Lung (tissue), 16 donors: Measurements from ENCODE around the gene ATP2A2. TPM values are rescaled to one million over a fixed set of nuclear protein-coding genes. Genes with fewer than 3 reads are reported as not detected.

Experiments
- ATAC-seq: fragments of 200-7000 bp; cut with Tn5 transposase; one replicate; pipeline ENCODE4 v1.9.1; 2020; ENCODE audit warnings: moderate number of reproducible peaks; ENCODE audit not compliant: insufficient read depth, low FRiP score
- DNase-seq, 3 donors: peaks; one replicate each; pipeline ENCODE4 v3.0.0-alpha.2; 2013 to 2017
- H3K27ac ChIP-seq, 2 donors: one replicate each; pipeline ENCODE4 v1.5.1; 2013; ENCODE audit warnings: mild to moderate bottlenecking in 2 of 2, moderate library complexity in 2 of 2, control low read depth in 1 of 2, inconsistent platforms in 1 of 2, low read depth in 1 of 2, low read length in 1 of 2
- H3K27me3 ChIP-seq, 3 donors: one replicate each; pipeline ENCODE4 v1.5.1; 2013; ENCODE audit warnings: low read length in 2 of 3; ENCODE audit not compliant: control insufficient read depth in 3 of 3, insufficient read depth in 3 of 3
- H3K36me3 ChIP-seq, 4 donors: one replicate each; pipeline ENCODE4 v1.5.1; 2013; ENCODE audit warnings: low read length in 4 of 4, mild to moderate bottlenecking in 1 of 4, moderate library complexity in 1 of 4; ENCODE audit not compliant: control insufficient read depth in 4 of 4, insufficient read depth in 4 of 4
- H3K4me1 ChIP-seq, 5 donors: one replicate each; pipeline ENCODE4 v1.5.1; 2013; ENCODE audit warnings: low read length in 5 of 5, mild to moderate bottlenecking in 2 of 5, moderate library complexity in 1 of 5; ENCODE audit not compliant: control insufficient read depth in 5 of 5, insufficient read depth in 5 of 5
- H3K4me3 ChIP-seq: one replicate; pipeline ENCODE4 v1.5.1; 2013; ENCODE audit warnings: mild to moderate bottlenecking, control low read depth, moderate library complexity
- H3K9ac ChIP-seq, 2 donors: one replicate each; pipeline ENCODE4 v1.5.1; 2013; ENCODE audit warnings: low read length in 2 of 2, control low read depth in 1 of 2; ENCODE audit not compliant: insufficient read depth in 1 of 2
- H3K9me3 ChIP-seq, 4 donors: one replicate each; pipeline ENCODE4 v1.5.1; 2013; ENCODE audit warnings: low read length in 3 of 4, mild to moderate bottlenecking in 1 of 4, moderate library complexity in 1 of 4; ENCODE audit not compliant: control insufficient read depth in 4 of 4, insufficient read depth in 3 of 4
- WGBS, 2 donors: extraction: QIAGEN DNeasy Blood & Tissue Kit; methylation state at CpG; one replicate each; pipeline ENCODE4 v1.1.7; 2013; 5-methylcytosine and 5-hydroxymethylcytosine counted together
- long read RNA-seq, 5 donors: transcript quantifications; one replicate each; lab custom pipeline, GENCODE V29; 2026
- polyA plus RNA-seq, 2 donors: library from polyadenylated mRNA; stranded (reverse); fragments of 200-250 nt; gene quantifications; one replicate each; pipeline ENCODE4 v1.2.1, GENCODE V29; 2013
- total RNA-seq, 2 donors: library from RNA; depleted of rRNA in 1 of 2; stranded (reverse); fragments of >200 nt in 1 of 2; gene quantifications; one replicate each; pipeline ENCODE4 v1.2.1, GENCODE V29; 2014 to 2021
- TF ChIP-seq, protein P1 (sequence below): IDR thresholded peaks from 2 replicates; pipeline ENCODE4 v1.5.1; 2012; ENCODE audit warnings: mild to moderate bottlenecking; ENCODE audit errors: control extremely low read depth, extremely low read depth
- donor health status: control.
- donor health status: control.
- donor health status: Bipolar disorder and iron deficiency.
- donor health status: healthy.
- donor health status: DM: yes; HTN: yes; CAD: no.

The ATP2A2 gene
- total RNA-seq: 100 to 1,000 TPM; 162 to 240 TPM
- 100 to 1,000 TPM in 1 of 2 donors, 10 to 100 TPM in 1; 34.1 to 110 TPM for polyA plus RNA-seq
- long read RNA-seq, donor 1, full-length matches to known transcripts: 8 of 8 reads
- long read RNA-seq, donor 1, partial matches to known transcripts: 0 of 8 reads
- long read RNA-seq, donor 1, other reads (novel, unspliced or antisense): 0 of 8 reads
- long read RNA-seq, donor 2, partial matches to known transcripts: 5 of 5 reads
- long read RNA-seq, donor 2, other reads (novel, unspliced or antisense): 0 of 5 reads
- long read RNA-seq, donor 3, full-length matches to known transcripts: 4 of 4 reads
- long read RNA-seq, donor 3, partial matches to known transcripts: 0 of 4 reads
- long read RNA-seq, donor 3, other reads (novel, unspliced or antisense): 0 of 4 reads
- long read RNA-seq, donor 4, full-length matches to known transcripts: 1 of 1 reads
- long read RNA-seq, donor 4, partial matches to known transcripts: 0 of 1 reads
- long read RNA-seq, donor 4, other reads (novel, unspliced or antisense): 0 of 1 reads
- long read RNA-seq, donor 5, full-length matches to known transcripts: 8 of 8 reads
- long read RNA-seq, donor 5, partial matches to known transcripts: 0 of 8 reads
- long read RNA-seq, donor 5, other reads (novel, unspliced or antisense): 0 of 8 reads

DNA sequence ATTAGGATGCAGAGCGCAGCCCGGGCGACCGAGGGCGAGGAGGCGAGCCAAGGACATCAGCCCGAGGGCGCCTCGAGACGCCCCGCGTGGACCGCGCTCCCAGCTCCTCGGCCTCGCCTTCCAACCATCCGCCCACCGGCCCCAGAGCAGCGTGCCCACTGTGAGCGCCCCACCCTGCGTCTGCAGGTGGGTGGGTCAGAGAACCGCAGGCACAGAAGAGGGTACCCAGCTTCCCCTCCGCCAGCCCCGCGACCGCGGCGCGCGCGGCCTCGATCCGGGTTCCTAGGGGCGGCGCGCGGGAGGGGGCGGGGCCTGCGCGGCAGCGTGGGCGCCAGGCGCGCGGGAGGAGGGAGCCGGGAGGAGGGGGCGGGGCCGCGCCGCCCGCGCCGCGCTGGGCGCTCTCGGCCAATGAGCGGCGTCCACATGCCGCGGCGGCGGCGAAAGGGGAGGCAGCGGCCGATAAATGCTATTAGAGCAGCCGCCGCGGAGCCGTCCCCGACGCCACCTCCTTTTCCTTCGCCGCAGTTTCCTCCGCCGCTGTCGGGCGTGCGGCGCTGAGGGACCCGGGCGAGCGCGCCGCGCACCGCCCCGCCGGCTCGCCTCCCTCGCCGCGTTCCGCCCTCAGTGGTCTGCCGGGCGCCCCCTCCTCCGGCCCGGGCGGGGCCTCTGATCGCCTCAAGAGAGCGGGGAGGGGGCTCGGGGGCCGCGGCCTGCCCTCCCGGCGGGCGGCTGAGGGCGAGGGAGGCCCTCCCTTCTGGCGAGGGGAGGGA lies at the start of gene ATP2A2:
Gene ATP2A2, plus strand, starts transcription at position 469 of the 770 bp plus-strand sequence. CDS start 543 bp downstream, outside the sequence.
- DNase-seq: peak; percentile 91 to 96 (median 92)
- Histone ChIP-seq H3K4me1 (peaks cover 0 to 28% (median 14%) of the 10 kb centered on the region in 5 donors), H3K4me3 (peak within 1 kb of the TSS; percentile 85), H3K9ac (peak within 1 kb of the TSS; percentile 70 to 87), H3K27ac (peak within 1 kb of the TSS; percentile 98 to 100), H3K36me3 (peaks cover 0 to 16% (median 3%) of the 10 kb centered on the region in 4 donors), H3K27me3 (no peaks in the 10 kb centered on the region), H3K9me3 (no peaks in the 10 kb centered on the region)
- TF ChIP-seq, protein P1, sequence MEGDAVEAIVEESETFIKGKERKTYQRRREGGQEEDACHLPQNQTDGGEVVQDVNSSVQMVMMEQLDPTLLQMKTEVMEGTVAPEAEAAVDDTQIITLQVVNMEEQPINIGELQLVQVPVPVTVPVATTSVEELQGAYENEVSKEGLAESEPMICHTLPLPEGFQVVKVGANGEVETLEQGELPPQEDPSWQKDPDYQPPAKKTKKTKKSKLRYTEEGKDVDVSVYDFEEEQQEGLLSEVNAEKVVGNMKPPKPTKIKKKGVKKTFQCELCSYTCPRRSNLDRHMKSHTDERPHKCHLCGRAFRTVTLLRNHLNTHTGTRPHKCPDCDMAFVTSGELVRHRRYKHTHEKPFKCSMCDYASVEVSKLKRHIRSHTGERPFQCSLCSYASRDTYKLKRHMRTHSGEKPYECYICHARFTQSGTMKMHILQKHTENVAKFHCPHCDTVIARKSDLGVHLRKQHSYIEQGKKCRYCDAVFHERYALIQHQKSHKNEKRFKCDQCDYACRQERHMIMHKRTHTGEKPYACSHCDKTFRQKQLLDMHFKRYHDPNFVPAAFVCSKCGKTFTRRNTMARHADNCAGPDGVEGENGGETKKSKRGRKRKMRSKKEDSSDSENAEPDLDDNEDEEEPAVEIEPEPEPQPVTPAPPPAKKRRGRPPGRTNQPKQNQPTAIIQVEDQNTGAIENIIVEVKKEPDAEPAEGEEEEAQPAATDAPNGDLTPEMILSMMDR: no peak
- ATAC-seq: peak; percentile 94
- 0 to 1% methylated on average over 39 to 108 of the region's 108 CpGs for WGBS, 2 donors

DNA sequence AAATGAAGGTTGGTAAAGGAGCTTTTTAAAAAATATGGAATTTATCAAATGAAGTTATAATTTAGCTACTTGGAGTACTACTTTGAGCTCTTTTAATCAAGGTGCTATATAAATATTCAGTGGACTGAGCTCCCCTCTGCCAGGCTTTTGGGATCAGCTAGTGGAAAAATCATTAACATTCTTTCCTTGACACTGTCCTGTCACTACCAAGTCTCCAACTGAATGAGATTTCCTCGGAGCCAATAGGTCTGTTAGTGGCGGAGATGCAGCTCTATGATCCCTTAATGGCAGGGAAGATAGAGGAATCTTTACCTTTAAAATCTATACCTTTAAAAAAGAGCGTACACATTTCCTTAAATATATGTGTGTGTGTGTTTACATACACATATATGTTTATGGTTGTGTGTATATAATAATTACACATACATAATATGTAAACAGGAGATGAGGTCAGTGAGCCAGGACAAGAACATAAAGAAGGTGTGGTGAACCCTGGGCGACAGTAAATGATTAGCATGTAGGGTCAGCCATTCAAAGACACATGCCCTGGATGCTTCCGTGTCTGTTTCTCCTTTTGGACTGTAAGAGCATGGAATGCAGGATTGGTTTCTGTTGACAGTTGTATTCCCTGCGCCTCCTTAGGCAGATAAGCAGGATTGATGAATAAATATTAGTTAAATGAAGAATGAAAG lies 47.7 kb upstream of the ATP2A2 start:
- H3K9ac ChIP-seq: no peak overlapping the region
- peaks cover 0 to 1% (median 0%) of the 10 kb centered on the region in 4 donors for H3K36me3 ChIP-seq
- WGBS, 2 donors: 84 to 85% methylated on average over 6 of the region's 6 CpGs
- DNase-seq (no peak), ATAC-seq (no peak)
- H3K4me1 ChIP-seq: peaks cover 0 to 13% (median 0%) of the 10 kb centered on the region in 5 donors
- no peaks in the 10 kb centered on the region for H3K27me3 ChIP-seq
- H3K27ac ChIP-seq: no peak overlapping the region
- H3K4me3 ChIP-seq: no peak overlapping the region
- TF ChIP-seq, protein P1: no peak
- H3K9me3 ChIP-seq: no peaks in the 10 kb centered on the region

DNA sequence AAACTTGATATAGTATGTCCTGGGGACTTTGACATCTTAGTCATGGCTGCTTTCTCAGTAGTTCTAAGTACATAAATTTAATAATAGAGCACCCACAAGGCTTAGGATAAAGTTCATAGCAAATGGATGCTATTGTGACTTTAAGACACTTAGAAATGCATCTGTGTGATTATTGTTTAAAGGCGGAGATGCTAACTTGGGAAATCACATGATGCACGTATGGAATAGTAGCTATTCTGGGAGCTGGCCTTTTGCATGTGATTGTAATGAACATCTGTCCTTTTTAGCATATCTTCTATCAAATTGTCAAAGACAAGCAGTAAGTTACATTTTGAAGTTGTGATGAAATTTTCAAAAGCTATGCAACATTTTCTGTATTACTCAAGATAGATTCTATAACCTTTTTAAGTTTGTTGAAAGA lies 46.7 kb upstream of the ATP2A2 start:
- Histone ChIP-seq H3K9me3 (no peaks in the 10 kb centered on the region), H3K36me3 (peaks cover 0 to 1% (median 0%) of the 10 kb centered on the region in 4 donors), H3K4me3 (no peak overlapping the region), H3K9ac (peak overlapping the region in 1 of 2 donors; percentile 53), H3K27ac (peak overlapping the region in 1 of 2 donors; percentile 53), H3K4me1 (peaks cover 0 to 13% (median 0%) of the 10 kb centered on the region in 5 donors), H3K27me3 (no peaks in the 10 kb centered on the region)
- ATAC-seq: no peak
- TF ChIP-seq, protein P1: no peak
- WGBS, 2 donors: 12 to 30% methylated on average over 2 of the region's 2 CpGs
- DNase-seq: peak in 1 of 3 donors; percentile 33
